ENCODE results near the gene PLEKHA8.

Gene PLEKHA8

DNA sequence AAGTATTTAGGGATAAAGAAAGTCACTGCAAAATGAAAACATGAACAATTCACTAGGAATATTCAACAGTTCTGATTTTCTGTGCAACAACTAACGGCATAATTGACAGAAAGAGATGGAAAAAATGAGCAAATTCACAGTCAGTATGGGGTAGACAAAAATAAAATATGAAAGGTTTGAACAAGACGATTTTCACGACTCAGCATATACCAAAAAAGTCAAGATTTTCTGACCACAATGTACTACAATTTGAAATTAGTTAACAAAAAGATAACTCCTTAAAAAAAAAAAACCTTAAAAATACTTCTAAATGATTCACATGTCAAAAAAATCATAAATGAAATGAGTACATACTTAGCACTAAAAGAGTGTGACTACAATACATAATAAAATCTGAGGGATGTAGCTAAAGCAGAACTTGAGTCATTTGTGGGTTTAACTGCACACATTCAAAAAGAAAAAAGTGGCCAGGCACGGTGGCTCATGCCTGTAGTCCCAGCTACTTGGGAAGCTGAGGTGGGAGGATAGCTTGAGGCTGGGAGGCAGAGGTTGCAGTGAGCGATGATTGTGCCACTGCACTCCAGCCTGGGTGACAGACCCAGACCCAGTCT is 84.0 kb downstream of the PLEKHA8 start:
- no peaks in the 10 kb centered on the region for H3K36me3 ChIP-seq
- peaks cover 0 to 22% (median 7%) of the 10 kb centered on the region in 3 donors for H3K9me3 ChIP-seq
- no peak overlapping the region for H3K27ac ChIP-seq
- H3K4me1 ChIP-seq: peaks cover 0 to 12% (median 6%) of the 10 kb centered on the region in 4 donors
- H3K27me3 ChIP-seq: no peaks in the 10 kb centered on the region
- no peak for DNase-seq
- intact Hi-C loops (cut with DNase I; ENCODE audit: low total_unique reads): no loop called here
- TF ChIP-seq, protein P1, sequence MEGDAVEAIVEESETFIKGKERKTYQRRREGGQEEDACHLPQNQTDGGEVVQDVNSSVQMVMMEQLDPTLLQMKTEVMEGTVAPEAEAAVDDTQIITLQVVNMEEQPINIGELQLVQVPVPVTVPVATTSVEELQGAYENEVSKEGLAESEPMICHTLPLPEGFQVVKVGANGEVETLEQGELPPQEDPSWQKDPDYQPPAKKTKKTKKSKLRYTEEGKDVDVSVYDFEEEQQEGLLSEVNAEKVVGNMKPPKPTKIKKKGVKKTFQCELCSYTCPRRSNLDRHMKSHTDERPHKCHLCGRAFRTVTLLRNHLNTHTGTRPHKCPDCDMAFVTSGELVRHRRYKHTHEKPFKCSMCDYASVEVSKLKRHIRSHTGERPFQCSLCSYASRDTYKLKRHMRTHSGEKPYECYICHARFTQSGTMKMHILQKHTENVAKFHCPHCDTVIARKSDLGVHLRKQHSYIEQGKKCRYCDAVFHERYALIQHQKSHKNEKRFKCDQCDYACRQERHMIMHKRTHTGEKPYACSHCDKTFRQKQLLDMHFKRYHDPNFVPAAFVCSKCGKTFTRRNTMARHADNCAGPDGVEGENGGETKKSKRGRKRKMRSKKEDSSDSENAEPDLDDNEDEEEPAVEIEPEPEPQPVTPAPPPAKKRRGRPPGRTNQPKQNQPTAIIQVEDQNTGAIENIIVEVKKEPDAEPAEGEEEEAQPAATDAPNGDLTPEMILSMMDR (IDR thresholded peaks at IDR 0.05): no peak
- no peak overlapping the region for H3K4me3 ChIP-seq

DNA sequence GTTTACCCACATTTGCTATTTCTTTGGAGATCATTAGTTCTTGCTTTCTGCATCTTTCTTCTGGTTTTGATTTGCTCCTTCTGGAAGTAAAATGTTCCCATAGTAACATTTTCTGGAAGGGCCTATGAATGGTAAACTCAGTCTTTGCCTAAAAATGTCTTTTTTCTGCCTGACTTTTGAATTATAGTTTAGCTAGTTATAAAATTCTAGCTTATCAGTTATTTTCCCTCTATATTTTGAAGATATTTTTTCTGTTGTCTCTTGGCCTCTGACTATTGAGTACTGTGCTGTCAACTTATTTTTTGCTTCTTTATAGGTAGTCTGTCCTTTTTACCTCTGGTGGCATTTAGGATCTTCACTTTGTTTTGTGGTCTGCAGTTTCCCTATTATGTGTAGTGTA is 84.9 kb downstream of the PLEKHA8 start:
- H3K27ac ChIP-seq: no peak overlapping the region
- no peaks in the 10 kb centered on the region for H3K27me3 ChIP-seq
- no peak for DNase-seq
- intact Hi-C loops (cut with DNase I; ENCODE audit: low total_unique reads): no loop called here
- H3K9me3 ChIP-seq: peaks cover 0 to 16% (median 7%) of the 10 kb centered on the region in 3 donors
- TF ChIP-seq, protein P1 (IDR thresholded peaks at IDR 0.05): no peak
- no peaks in the 10 kb centered on the region for H3K36me3 ChIP-seq
- H3K4me3 ChIP-seq: no peak overlapping the region
- H3K4me1 ChIP-seq: peaks cover 0 to 17% (median 12%) of the 10 kb centered on the region in 4 donors

DNA sequence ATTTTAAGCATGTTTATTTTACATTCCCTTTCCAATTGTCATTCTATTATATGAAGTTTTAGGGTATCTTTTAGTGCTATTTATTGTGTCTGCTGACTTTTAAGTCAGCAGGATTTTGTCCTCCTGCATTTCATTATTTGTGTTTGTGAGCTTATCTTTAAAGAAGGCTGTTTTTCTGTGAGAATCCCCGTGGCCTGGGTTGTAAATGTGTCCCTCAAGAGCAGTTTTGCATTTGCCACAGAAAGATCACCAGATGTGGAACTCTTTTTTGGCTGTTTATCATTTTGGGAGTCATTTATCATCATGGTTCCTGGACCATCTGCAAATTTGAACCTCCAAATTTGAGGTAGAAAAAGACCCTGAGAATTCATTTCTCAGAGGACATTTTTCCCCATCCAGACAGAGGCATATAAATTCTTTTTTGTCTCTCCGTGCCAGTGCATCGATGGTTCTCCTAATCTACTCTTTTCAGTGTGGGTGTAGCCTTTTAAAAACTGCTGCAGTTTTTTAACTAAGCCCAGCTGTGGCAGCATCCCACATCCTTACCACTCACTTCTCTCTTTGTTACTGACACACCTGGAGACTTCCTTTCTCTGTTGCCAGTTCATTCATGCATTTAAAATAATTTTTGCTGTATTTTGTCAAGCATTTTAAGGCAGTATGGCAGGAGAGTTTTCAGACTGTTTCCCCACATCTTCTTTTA is 86.5 kb downstream of the PLEKHA8 start:
- Histone ChIP-seq H3K9me3 (peaks cover 0 to 14% (median 7%) of the 10 kb centered on the region in 3 donors), H3K4me3 (no peak overlapping the region), H3K27ac (no peak overlapping the region), H3K27me3 (no peaks in the 10 kb centered on the region), H3K36me3 (no peaks in the 10 kb centered on the region), H3K4me1 (peaks cover 0 to 17% (median 12%) of the 10 kb centered on the region in 4 donors)
- no peak for DNase-seq
- TF ChIP-seq, protein P1 (IDR thresholded peaks at IDR 0.05): no peak
- intact Hi-C loops (cut with DNase I; ENCODE audit: low total_unique reads): no loop called here

DNA sequence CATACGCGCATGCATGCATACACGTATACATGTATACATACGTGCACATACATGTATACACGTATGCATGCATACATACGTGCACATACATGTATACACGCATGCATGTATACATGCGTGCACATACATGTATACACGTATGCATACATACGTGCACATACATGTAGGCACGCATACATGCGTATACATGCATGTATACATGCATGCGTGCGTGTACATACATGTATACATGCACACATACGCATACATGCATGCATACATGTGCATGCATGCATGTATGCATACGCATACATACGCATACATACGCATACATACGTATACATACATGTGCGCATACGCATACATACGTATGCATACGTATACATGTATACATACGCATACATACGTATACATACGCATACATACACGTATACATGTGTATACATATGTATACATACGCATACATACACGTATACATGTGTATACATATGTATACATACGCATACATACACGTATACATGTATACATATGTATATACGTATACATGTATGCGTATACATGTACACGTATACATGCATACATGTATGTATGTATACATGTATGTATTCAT is 87.6 kb downstream of the PLEKHA8 start:
- Histone ChIP-seq H3K4me3 (no peak overlapping the region), H3K36me3 (no peaks in the 10 kb centered on the region), H3K27ac (no peak overlapping the region), H3K4me1 (peaks cover 0 to 17% (median 12%) of the 10 kb centered on the region in 4 donors), H3K9me3 (peaks cover 0 to 14% (median 7%) of the 10 kb centered on the region in 3 donors), H3K27me3 (no peaks in the 10 kb centered on the region)
- DNase-seq: no peak
- intact Hi-C loops (cut with DNase I; ENCODE audit: low total_unique reads): no loop called here
- TF ChIP-seq, protein P1 (IDR thresholded peaks at IDR 0.05): no peak

DNA sequence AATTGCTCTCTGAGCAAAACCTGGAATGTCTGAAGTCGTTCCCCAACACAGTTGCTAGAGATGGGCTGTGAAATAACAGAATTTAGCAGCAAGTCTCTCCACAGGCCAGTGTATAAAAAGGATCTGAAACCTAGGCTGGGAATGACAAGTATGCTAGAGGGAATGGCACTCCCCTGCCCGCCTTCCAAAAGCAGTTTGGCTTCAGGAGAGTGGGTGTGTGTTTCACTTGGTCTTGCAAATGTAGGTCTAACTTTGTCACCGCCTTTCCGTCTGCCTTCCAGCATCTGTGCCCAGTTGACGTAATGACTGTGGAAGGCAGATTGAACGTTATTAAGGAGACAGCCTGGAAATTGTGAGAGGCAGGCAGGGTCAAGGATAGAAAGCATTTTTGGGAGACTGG is 88.6 kb downstream of the PLEKHA8 start:
- intact Hi-C loops (cut with DNase I; ENCODE audit: low total_unique reads): no loop called here
- H3K36me3 ChIP-seq: no peaks in the 10 kb centered on the region
- no peaks in the 10 kb centered on the region for H3K27me3 ChIP-seq
- peaks cover 0 to 17% (median 12%) of the 10 kb centered on the region in 4 donors for H3K4me1 ChIP-seq
- peaks cover 0 to 14% (median 7%) of the 10 kb centered on the region in 3 donors for H3K9me3 ChIP-seq
- peak overlapping the region; percentile 42 to 62 for H3K27ac ChIP-seq
- no peak overlapping the region for H3K4me3 ChIP-seq
- DNase-seq: peak; percentile 40 to 81
- TF ChIP-seq, protein P1 (IDR thresholded peaks at IDR 0.05): no peak
